HTR-8/SVneo (cell line): Measurements from ENCODE around the gene TYMS.
"Not testable (repeated sequence)": the region's sequence is repeated elsewhere in the genome, so short reads cannot be mapped to it uniquely, and the experiment has no call there.

Experiments
- DNase-seq: peaks from one replicate; pipeline ENCODE4 v3.0.0; 2011; ENCODE audit warnings: low spot score, mixed read lengths; ENCODE audit not compliant: insufficient read length
- FAIRE-seq: peaks from 2 replicates; lab custom pipeline; 2011; peaks lifted over from hg19 to GRCh38; lab: Jason Lieb, UNC

Gene TYMS

GRCh38 chr18:675307-675706, 17.9 kb downstream of the TYMS start:
- FAIRE-seq (no peak), DNase-seq (no peak)

GRCh38 chr18:676069-676468, 18.6 kb downstream of the TYMS start:
- DNase-seq (no peak), FAIRE-seq (no peak)

GRCh38 chr18:676736-677135, 19.3 kb downstream of the TYMS start:
- no peak for DNase-seq
- FAIRE-seq: no peak

GRCh38 chr18:677145-677544, 19.7 kb downstream of the TYMS start:
- no peak for DNase-seq
- FAIRE-seq: no peak

- DNase-seq (no peak), FAIRE-seq (no peak)
Measured at GRCh38 chr18:677951-678381, 20.5 kb downstream of the TYMS start.

GRCh38 chr18:678482-679182, 21.2 kb downstream of the TYMS start:
- DNase-seq (no peak), FAIRE-seq (no peak)

- DNase-seq: no peak
- no peak for FAIRE-seq
Measured at GRCh38 chr18:679516-679915, 22.1 kb downstream of the TYMS start.

- FAIRE-seq (no peak), DNase-seq (no peak)
Measured at GRCh38 chr18:680392-680791, 22.9 kb downstream of the TYMS start.

GRCh38 chr18:681985-682384, 24.5 kb downstream of the TYMS start:
- DNase-seq: no peak
- no peak for FAIRE-seq

GRCh38 chr18:682416-682815, 25.0 kb downstream of the TYMS start:
- DNase-seq, FAIRE-seq: not testable (repeated sequence)

- FAIRE-seq (no peak), DNase-seq (no peak)
Measured at GRCh38 chr18:682833-683232, 25.4 kb downstream of the TYMS start.

GRCh38 chr18:683531-683930, 26.1 kb downstream of the TYMS start:
- DNase-seq: no peak
- FAIRE-seq: no peak

- DNase-seq (no peak), FAIRE-seq (no peak)
Measured at GRCh38 chr18:685438-685837, 28.0 kb downstream of the TYMS start.

GRCh38 chr18:686339-687111, 29.1 kb downstream of the TYMS start:
- DNase-seq (no peak), FAIRE-seq (no peak)

GRCh38 chr18:688323-688722, 30.9 kb downstream of the TYMS start:
- FAIRE-seq (no peak), DNase-seq (no peak)

GRCh38 chr18:692824-693223, 35.4 kb downstream of the TYMS start:
- FAIRE-seq (no peak), DNase-seq (no peak)

- DNase-seq: no peak
Measured at GRCh38 chr18:693466-694187, 36.2 kb downstream of the TYMS start.

GRCh38 chr18:697012-697411, 39.6 kb downstream of the TYMS start:
- no peak for DNase-seq
- no peak for FAIRE-seq

More at GRCh38 chr18:693466-694187, 36.2 kb downstream of the TYMS start:
- no peak for FAIRE-seq

- no peak for DNase-seq
- no peak for FAIRE-seq
Measured at GRCh38 chr18:697800-698199, 40.3 kb downstream of the TYMS start.

GRCh38 chr18:703213-703967, 45.9 kb downstream of the TYMS start:
- DNase-seq (no peak), FAIRE-seq (no peak)
